Measurements from ENCODE around the gene BCL7A. TPM values are rescaled to one million over a fixed set of nuclear protein-coding genes. Genes with fewer than 3 reads are reported as not detected.
A peak's percentile ranks its signal among the peaks of the same experiment; 100 is the strongest.

The BCL7A gene
- total and polyA plus RNA-seq, 2 experiments from 2014 or later, result 12.7 to 14.9 TPM

DNA sequence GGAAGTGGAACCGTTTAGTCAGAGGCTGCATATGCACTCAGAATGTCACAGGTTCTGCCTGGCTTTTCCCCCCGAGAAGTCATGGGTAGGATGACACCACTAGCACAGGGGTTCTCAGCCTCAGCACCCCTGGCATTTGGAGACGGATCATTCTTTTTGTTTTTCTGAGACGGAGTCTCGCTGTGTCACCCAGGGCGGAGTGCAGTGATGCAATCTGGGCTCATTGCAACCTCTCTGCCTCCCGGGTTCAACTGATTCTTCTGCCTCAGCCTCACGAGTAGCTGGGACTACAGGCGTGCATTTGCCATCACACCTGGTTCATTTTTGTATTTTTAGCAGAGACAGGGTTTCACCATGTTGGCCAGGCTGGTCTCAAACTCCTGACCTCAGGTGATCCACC, 28.1 kb downstream of the BCL7A start:
- Histone ChIP-seq H3K36me3 (ENCODE audit: insufficient read depth) (no peaks in the 10 kb centered on the region), H3K79me2 (replicated peaks; ENCODE audit: insufficient read depth) (no peaks in the 10 kb centered on the region), H3K9me2 (ENCODE audit: insufficient read depth) (no peaks in the 10 kb centered on the region), H3K4me3 (no peak overlapping the region), H4K20me1 (replicated peaks; ENCODE audit: insufficient read depth) (no peaks in the 10 kb centered on the region), H3K27ac (ENCODE audit: low read depth) (no peak overlapping the region), H3K4me2 (no peak overlapping the region), H3K27me3 (ENCODE audit: insufficient read depth) (no peaks in the 10 kb centered on the region), H3F3A (replicated peaks; ENCODE audit: low read depth) (no peaks in the 10 kb centered on the region), H2AFZ (no peak overlapping the region), H3K4me1 (ENCODE audit: insufficient read depth) (no peaks in the 10 kb centered on the region)
- H3K4me1 Mint-ChIP-seq, result peaks cover 6% of the 10 kb centered on the region; the same call in 2 of the 3 replicates
- ATAC-seq, result no peak
- peak overlapping the region; percentile 77; the same call in 1 of the 2 replicates for H3K27ac Mint-ChIP-seq
- H3K36me3 Mint-ChIP-seq (ENCODE audit: low read depth), result peaks cover 32% of the 10 kb centered on the region
- H3K27me3 Mint-ChIP-seq (ENCODE audit: insufficient read depth, low read depth, poor library complexity), result peaks cover 10% of the 10 kb centered on the region
- no peak overlapping the region for H3K4me3 Mint-ChIP-seq
- DNase-seq (ENCODE audit: low spot score), result no peak
- H3K9me3 Mint-ChIP-seq, result peaks cover 5% of the 10 kb centered on the region; the same call in 2 of the 3 replicates
- TF ChIP-seq, protein P1, sequence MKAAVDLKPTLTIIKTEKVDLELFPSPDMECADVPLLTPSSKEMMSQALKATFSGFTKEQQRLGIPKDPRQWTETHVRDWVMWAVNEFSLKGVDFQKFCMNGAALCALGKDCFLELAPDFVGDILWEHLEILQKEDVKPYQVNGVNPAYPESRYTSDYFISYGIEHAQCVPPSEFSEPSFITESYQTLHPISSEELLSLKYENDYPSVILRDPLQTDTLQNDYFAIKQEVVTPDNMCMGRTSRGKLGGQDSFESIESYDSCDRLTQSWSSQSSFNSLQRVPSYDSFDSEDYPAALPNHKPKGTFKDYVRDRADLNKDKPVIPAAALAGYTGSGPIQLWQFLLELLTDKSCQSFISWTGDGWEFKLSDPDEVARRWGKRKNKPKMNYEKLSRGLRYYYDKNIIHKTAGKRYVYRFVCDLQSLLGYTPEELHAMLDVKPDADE (IDR thresholded peaks at IDR 0.05), result no peak
- TF ChIP-seq STAT1 (IDR thresholded peaks at IDR 0.05; ENCODE audit: unreplicated experiment), result no peak
- TF ChIP-seq ZNF331 (CRISPR knock-in tag; IDR thresholded peaks at IDR 0.05; ENCODE audit: low read depth), result no peak
- TF ChIP-seq, protein P2, sequence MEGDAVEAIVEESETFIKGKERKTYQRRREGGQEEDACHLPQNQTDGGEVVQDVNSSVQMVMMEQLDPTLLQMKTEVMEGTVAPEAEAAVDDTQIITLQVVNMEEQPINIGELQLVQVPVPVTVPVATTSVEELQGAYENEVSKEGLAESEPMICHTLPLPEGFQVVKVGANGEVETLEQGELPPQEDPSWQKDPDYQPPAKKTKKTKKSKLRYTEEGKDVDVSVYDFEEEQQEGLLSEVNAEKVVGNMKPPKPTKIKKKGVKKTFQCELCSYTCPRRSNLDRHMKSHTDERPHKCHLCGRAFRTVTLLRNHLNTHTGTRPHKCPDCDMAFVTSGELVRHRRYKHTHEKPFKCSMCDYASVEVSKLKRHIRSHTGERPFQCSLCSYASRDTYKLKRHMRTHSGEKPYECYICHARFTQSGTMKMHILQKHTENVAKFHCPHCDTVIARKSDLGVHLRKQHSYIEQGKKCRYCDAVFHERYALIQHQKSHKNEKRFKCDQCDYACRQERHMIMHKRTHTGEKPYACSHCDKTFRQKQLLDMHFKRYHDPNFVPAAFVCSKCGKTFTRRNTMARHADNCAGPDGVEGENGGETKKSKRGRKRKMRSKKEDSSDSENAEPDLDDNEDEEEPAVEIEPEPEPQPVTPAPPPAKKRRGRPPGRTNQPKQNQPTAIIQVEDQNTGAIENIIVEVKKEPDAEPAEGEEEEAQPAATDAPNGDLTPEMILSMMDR (conservative IDR thresholded peaks at IDR 0.05; ENCODE audit: low read depth in 2 of 2), result no peak
- TF ChIP-seq CREB1 (CRISPR knock-in tag; IDR thresholded peaks at IDR 0.05; ENCODE audit: low read depth), result no peak
- no peak for TF ChIP-seq JUNB (IDR thresholded peaks at IDR 0.05; ENCODE audit: unreplicated experiment)
- no peak for TF ChIP-seq REST (IDR thresholded peaks at IDR 0.05; ENCODE audit: unreplicated experiment)
- no peak for TF ChIP-seq EZH2 (IDR thresholded peaks at IDR 0.05; ENCODE audit: low read depth, unreplicated experiment)
- TF ChIP-seq EZH2phosphoT487 (IDR thresholded peaks at IDR 0.05; ENCODE audit: unreplicated experiment), result no peak
- no peak for TF ChIP-seq ZNF114 (CRISPR knock-in tag; IDR thresholded peaks at IDR 0.05)
- TF ChIP-seq NANOG (IDR thresholded peaks at IDR 0.05; ENCODE audit: borderline replicate concordance), result no peak
- TF ChIP-seq POLR2AphosphoS5 (IDR thresholded peaks at IDR 0.05; ENCODE audit: low read depth), result no peak
- TF ChIP-seq, protein P3, sequence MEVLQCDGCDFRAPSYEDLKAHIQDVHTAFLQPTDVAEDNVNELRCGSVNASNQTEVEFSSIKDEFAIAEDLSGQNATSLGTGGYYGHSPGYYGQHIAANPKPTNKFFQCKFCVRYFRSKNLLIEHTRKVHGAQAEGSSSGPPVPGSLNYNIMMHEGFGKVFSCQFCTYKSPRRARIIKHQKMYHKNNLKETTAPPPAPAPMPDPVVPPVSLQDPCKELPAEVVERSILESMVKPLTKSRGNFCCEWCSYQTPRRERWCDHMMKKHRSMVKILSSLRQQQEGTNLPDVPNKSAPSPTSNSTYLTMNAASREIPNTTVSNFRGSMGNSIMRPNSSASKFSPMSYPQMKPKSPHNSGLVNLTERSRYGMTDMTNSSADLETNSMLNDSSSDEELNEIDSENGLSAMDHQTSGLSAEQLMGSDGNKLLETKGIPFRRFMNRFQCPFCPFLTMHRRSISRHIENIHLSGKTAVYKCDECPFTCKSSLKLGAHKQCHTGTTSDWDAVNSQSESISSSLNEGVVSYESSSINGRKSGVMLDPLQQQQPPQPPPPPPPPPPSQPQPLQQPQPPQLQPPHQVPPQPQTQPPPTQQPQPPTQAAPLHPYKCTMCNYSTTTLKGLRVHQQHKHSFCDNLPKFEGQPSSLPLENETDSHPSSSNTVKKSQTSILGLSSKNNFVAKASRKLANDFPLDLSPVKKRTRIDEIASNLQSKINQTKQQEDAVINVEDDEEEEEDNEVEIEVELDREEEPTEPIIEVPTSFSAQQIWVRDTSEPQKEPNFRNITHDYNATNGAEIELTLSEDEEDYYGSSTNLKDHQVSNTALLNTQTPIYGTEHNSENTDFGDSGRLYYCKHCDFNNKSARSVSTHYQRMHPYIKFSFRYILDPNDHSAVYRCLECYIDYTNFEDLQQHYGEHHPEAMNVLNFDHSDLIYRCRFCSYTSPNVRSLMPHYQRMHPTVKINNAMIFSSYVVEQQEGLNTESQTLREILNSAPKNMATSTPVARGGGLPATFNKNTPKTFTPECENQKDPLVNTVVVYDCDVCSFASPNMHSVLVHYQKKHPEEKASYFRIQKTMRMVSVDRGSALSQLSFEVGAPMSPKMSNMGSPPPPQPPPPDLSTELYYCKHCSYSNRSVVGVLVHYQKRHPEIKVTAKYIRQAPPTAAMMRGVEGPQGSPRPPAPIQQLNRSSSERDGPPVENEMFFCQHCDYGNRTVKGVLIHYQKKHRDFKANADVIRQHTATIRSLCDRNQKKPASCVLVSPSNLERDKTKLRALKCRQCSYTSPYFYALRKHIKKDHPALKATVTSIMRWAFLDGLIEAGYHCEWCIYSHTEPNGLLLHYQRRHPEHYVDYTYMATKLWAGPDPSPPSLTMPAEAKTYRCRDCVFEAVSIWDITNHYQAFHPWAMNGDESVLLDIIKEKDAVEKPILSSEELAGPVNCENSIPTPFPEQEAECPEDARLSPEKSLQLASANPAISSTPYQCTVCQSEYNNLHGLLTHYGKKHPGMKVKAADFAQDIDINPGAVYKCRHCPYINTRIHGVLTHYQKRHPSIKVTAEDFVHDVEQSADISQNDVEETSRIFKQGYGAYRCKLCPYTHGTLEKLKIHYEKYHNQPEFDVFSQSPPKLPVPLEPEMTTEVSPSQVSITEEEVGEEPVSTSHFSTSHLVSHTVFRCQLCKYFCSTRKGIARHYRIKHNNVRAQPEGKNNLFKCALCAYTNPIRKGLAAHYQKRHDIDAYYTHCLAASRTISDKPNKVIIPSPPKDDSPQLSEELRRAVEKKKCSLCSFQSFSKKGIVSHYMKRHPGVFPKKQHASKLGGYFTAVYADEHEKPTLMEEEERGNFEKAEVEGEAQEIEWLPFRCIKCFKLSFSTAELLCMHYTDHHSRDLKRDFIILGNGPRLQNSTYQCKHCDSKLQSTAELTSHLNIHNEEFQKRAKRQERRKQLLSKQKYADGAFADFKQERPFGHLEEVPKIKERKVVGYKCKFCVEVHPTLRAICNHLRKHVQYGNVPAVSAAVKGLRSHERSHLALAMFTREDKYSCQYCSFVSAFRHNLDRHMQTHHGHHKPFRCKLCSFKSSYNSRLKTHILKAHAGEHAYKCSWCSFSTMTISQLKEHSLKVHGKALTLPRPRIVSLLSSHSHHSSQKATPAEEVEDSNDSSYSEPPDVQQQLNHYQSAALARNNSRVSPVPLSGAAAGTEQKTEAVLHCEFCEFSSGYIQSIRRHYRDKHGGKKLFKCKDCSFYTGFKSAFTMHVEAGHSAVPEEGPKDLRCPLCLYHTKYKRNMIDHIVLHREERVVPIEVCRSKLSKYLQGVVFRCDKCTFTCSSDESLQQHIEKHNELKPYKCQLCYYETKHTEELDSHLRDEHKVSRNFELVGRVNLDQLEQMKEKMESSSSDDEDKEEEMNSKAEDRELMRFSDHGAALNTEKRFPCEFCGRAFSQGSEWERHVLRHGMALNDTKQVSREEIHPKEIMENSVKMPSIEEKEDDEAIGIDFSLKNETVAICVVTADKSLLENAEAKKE (CRISPR knock-in tag; IDR thresholded peaks at IDR 0.05), result no peak
